ENCODE results near the gene ADK. TPM values are rescaled to one million over a fixed set of nuclear protein-coding genes. Genes with fewer than 3 reads are reported as not detected.
A peak's percentile ranks its signal among the peaks of the same experiment; 100 is the strongest.

The ADK gene
- polyA plus RNA-seq, 1 experiment = 41.9 TPM

- H3K9me3 ChIP-seq (ENCODE audit: control insufficient read depth, insufficient read depth, low read length) = no peaks in the 10 kb centered on the region
- DNase-seq (ENCODE audit: low read depth, low spot score) = no peak
- H3K27ac ChIP-seq (ENCODE audit: low read depth, low read length) = peak overlapping the region; percentile 13
- no peaks in the 10 kb centered on the region for H3K27me3 ChIP-seq (ENCODE audit: control insufficient read depth, insufficient read depth, low read length)
- no peak overlapping the region for H3K4me3 ChIP-seq (ENCODE audit: low read depth, low read length)
- CTCF ChIA-PET = interaction anchor here (1.5 kb wide), 1 partner anchor 234 kb away, joined by 4 read pairs; no protein-coding TSS in a partner anchor
- no peak for TF ChIP-seq CTCF (IDR thresholded peaks at IDR 0.05; ENCODE audit: low read depth, low read length)
- POLR2A ChIA-PET = interaction anchor here (0.7 to 1.0 kb wide), 3 partner anchors 28 to 263 kb away, joined by 3 to 5 read pairs (median 3); no protein-coding TSS in a partner anchor
Observed at GRCh38 chr10:74114041-74114448, 37.0 kb upstream of the ADK start.

DNA sequence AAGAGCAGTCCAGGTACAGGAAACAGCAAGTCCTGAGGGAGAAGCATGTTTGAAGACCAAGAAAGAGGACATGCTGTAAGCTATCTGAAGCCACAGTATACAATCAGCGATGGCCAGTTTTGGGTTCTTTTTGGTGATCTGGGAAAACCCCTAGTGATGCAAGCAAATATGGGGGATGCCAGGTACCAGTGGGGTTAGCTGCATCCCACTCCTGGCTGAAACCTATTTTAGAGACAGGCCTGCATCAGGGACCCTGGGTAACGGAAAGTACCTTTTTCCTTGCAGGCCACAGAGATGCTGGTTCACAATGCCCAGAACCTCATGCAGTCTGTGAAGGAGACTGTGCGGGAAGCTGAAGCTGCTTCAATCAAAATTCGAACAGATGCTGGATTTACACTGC lies 33.3 kb upstream of the ADK start:
- POLR2A ChIA-PET = no interaction called here

DNA sequence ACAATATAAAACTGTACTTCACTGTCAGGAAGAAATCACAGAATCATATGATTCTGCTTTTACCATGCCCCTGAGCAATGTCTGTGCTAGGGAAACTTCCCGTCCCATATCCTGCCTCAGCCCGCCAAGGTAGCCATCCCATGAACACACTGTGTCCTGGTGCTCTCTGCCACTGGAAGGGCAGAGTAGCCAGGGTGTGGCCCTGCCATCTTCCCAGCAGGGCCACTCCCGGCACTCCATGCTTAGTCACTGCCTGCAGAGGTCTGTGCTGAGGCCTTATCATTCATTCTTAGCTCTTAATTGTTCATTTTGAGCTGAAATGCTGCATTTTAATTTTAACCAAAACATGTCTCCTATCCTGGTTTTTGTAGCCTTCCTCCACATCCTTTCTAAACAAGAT lies 32.2 kb upstream of the ADK start:
- H3K9me3 ChIP-seq (ENCODE audit: control insufficient read depth, insufficient read depth, low read length) = no peaks in the 10 kb centered on the region
- no peak overlapping the region for H3K4me3 ChIP-seq (ENCODE audit: low read depth, low read length)
- DNase-seq (ENCODE audit: low read depth, low spot score) = no peak
- ChIA-PET CTCF (interaction anchor here (0.7 to 1.7 kb wide), 2 partner anchors 233 to 239 kb away, joined by 3 read pairs; no protein-coding TSS in a partner anchor), POLR2A (no interaction called here)
- no peak for TF ChIP-seq CTCF (IDR thresholded peaks at IDR 0.05; ENCODE audit: low read depth, low read length)
- no peaks in the 10 kb centered on the region for H3K27me3 ChIP-seq (ENCODE audit: control insufficient read depth, insufficient read depth, low read length)
- no peak overlapping the region for H3K27ac ChIP-seq (ENCODE audit: low read depth, low read length)

More for the DNA sequence above, 33.3 kb upstream of the ADK start:
- TF ChIP-seq CTCF (IDR thresholded peaks at IDR 0.05; ENCODE audit: low read depth, low read length) = no peak
- H3K27me3 ChIP-seq (ENCODE audit: control insufficient read depth, insufficient read depth, low read length) = no peaks in the 10 kb centered on the region
- no peaks in the 10 kb centered on the region for H3K9me3 ChIP-seq (ENCODE audit: control insufficient read depth, insufficient read depth, low read length)
- H3K4me3 ChIP-seq (ENCODE audit: low read depth, low read length) = no peak overlapping the region
- CTCF ChIA-PET = interaction anchor here (1.7 kb wide), 1 partner anchor 232 kb away, joined by 3 read pairs; no protein-coding TSS in a partner anchor
- H3K27ac ChIP-seq (ENCODE audit: low read depth, low read length) = peak overlapping the region; percentile 34
- DNase-seq (ENCODE audit: low read depth, low spot score) = no peak

GRCh38 chr10:74120911-74121310 lies 30.1 kb upstream of the ADK start:
- no peak for DNase-seq (ENCODE audit: low read depth, low spot score)
- no peaks in the 10 kb centered on the region for H3K27me3 ChIP-seq (ENCODE audit: control insufficient read depth, insufficient read depth, low read length)
- POLR2A ChIA-PET = interaction anchor here (1.3 kb wide), 1 partner anchor 24 kb away, joined by 4 read pairs; no protein-coding TSS in a partner anchor
- H3K9me3 ChIP-seq (ENCODE audit: control insufficient read depth, insufficient read depth, low read length) = no peaks in the 10 kb centered on the region
- no peak overlapping the region for H3K4me3 ChIP-seq (ENCODE audit: low read depth, low read length)
- H3K27ac ChIP-seq (ENCODE audit: low read depth, low read length) = no peak overlapping the region
- CTCF ChIA-PET = no interaction called here
- TF ChIP-seq CTCF (IDR thresholded peaks at IDR 0.05; ENCODE audit: low read depth, low read length) = no peak

GRCh38 chr10:74121368-74121767 lies 29.7 kb upstream of the ADK start:
- Histone ChIP-seq H3K9me3 (ENCODE audit: control insufficient read depth, insufficient read depth, low read length) (no peaks in the 10 kb centered on the region), H3K4me3 (ENCODE audit: low read depth, low read length) (no peak overlapping the region), H3K27me3 (ENCODE audit: control insufficient read depth, insufficient read depth, low read length) (no peaks in the 10 kb centered on the region), H3K27ac (ENCODE audit: low read depth, low read length) (no peak overlapping the region)
- no peak for TF ChIP-seq CTCF (IDR thresholded peaks at IDR 0.05; ENCODE audit: low read depth, low read length)
- CTCF ChIA-PET = interaction anchor here (1.2 kb wide), 1 partner anchor 92 kb away, joined by 3 read pairs; no protein-coding TSS in a partner anchor
- DNase-seq (ENCODE audit: low read depth, low spot score) = no peak
- POLR2A ChIA-PET = no interaction called here

All from AG04450 (cell line).